Measurements from ENCODE around the gene ZNF674. TPM values are rescaled to one million over a fixed set of nuclear protein-coding genes. Genes with fewer than 3 reads are reported as not detected.
"Not testable (repeated sequence)": the region's sequence is repeated elsewhere in the genome, so short reads cannot be mapped to it uniquely, and the experiment has no call there.

The ZNF674 gene
- total RNA-seq, 2 experiments from 2014 or later: 2.8 to 6.5 TPM

GRCh38 chrX:46488712-46489111 lies 56.5 kb downstream of the ZNF674 start:
- Mint-ChIP-seq H3K4me1 (no peaks in the 10 kb centered on the region), H3K4me3 (no peak overlapping the region), H3K27ac (no peak overlapping the region), H3K27me3 (no peaks in the 10 kb centered on the region), H3K9me3 (ENCODE audit: low read depth) (peaks cover 23% of the 10 kb centered on the region), H3K36me3 (peaks cover 47% of the 10 kb centered on the region)
- ATAC-seq: no peak
- no peak for DNase-seq
- CTCF ChIA-PET: no interaction called here

GRCh38 chrX:46485897-46486296 lies 59.3 kb downstream of the ZNF674 start:
- no peak for ATAC-seq
- CTCF ChIA-PET: no interaction called here
- peaks cover 51% of the 10 kb centered on the region for H3K36me3 Mint-ChIP-seq
- DNase-seq: no peak
- H3K27me3 Mint-ChIP-seq: no peaks in the 10 kb centered on the region
- no peak overlapping the region for H3K27ac Mint-ChIP-seq
- no peak overlapping the region for H3K4me3 Mint-ChIP-seq
- no peaks in the 10 kb centered on the region for H3K4me1 Mint-ChIP-seq
- H3K9me3 Mint-ChIP-seq (ENCODE audit: low read depth): peaks cover 12% of the 10 kb centered on the region

GRCh38 chrX:46478634-46479033 lies 66.6 kb downstream of the ZNF674 start:
- not testable (repeated sequence) for H3K4me1 Mint-ChIP-seq; H3K27me3 Mint-ChIP-seq; H3K27ac Mint-ChIP-seq; DNase-seq; ATAC-seq; H3K9me3 Mint-ChIP-seq (ENCODE audit: low read depth); H3K4me3 Mint-ChIP-seq
- CTCF ChIA-PET: interaction anchor here (0.7 kb wide), 1 partner anchor 908 kb away, joined by 5 read pairs; no protein-coding TSS in a partner anchor
- peaks cover 40% of the 10 kb centered on the region for H3K36me3 Mint-ChIP-seq

GRCh38 chrX:46477435-46477834 lies 67.8 kb downstream of the ZNF674 start:
- DNase-seq: no peak
- CTCF ChIA-PET: no interaction called here
- H3K4me3 Mint-ChIP-seq: no peak overlapping the region
- no peaks in the 10 kb centered on the region for H3K4me1 Mint-ChIP-seq
- no peak for ATAC-seq
- peaks cover 5% of the 10 kb centered on the region for H3K9me3 Mint-ChIP-seq (ENCODE audit: low read depth)
- peaks cover 41% of the 10 kb centered on the region for H3K36me3 Mint-ChIP-seq
- no peaks in the 10 kb centered on the region for H3K27me3 Mint-ChIP-seq
- H3K27ac Mint-ChIP-seq: no peak overlapping the region

GRCh38 chrX:46465203-46465602 lies 80.0 kb downstream of the ZNF674 start:
- DNase-seq (no peak), ATAC-seq (no peak)
- CTCF ChIA-PET: no interaction called here

GRCh38 chrX:46463682-46464081 lies 81.5 kb downstream of the ZNF674 start:
- ATAC-seq (no peak), DNase-seq (no peak)
- Mint-ChIP-seq H3K4me3 (no peak overlapping the region), H3K4me1 (peaks cover 18% of the 10 kb centered on the region), H3K36me3 (peaks cover 43% of the 10 kb centered on the region), H3K27ac (no peak overlapping the region), H3K9me3 (ENCODE audit: low read depth) (peaks cover 4% of the 10 kb centered on the region), H3K27me3 (no peaks in the 10 kb centered on the region)
- CTCF ChIA-PET: no interaction called here

More at GRCh38 chrX:46465203-46465602, 80.0 kb downstream of the ZNF674 start:
- H3K27me3 Mint-ChIP-seq: no peaks in the 10 kb centered on the region
- peaks cover 18% of the 10 kb centered on the region for H3K4me1 Mint-ChIP-seq
- no peak overlapping the region for H3K27ac Mint-ChIP-seq
- H3K9me3 Mint-ChIP-seq (ENCODE audit: low read depth): peaks cover 6% of the 10 kb centered on the region
- no peak overlapping the region for H3K4me3 Mint-ChIP-seq
- H3K36me3 Mint-ChIP-seq: peaks cover 52% of the 10 kb centered on the region

GRCh38 chrX:46461660-46462191 lies 83.5 kb downstream of the ZNF674 start:
- peak overlapping the region; percentile 22 for H3K4me3 Mint-ChIP-seq

GRCh38 chrX:46460801-46461659 lies 84.2 kb downstream of the ZNF674 start:
- CTCF ChIA-PET; H3K9me3 Mint-ChIP-seq (ENCODE audit: low read depth); H3K27me3 Mint-ChIP-seq; H3K4me3 Mint-ChIP-seq; DNase-seq: not testable (repeated sequence)
- peaks cover 21% of the 10 kb centered on the region for H3K4me1 Mint-ChIP-seq
- peak; percentile 20 for ATAC-seq
- H3K36me3 Mint-ChIP-seq: peaks cover 35% of the 10 kb centered on the region
- peak overlapping the region; percentile 79 for H3K27ac Mint-ChIP-seq

More at GRCh38 chrX:46461660-46462191, 83.5 kb downstream of the ZNF674 start:
- CTCF ChIA-PET: no interaction called here
- peaks cover under 1% of the 10 kb centered on the region for H3K9me3 Mint-ChIP-seq (ENCODE audit: low read depth)
- no peaks in the 10 kb centered on the region for H3K27me3 Mint-ChIP-seq
- ATAC-seq (peak; percentile 85), DNase-seq (peak; percentile 48)
- H3K36me3 Mint-ChIP-seq: peaks cover 36% of the 10 kb centered on the region
- H3K4me1 Mint-ChIP-seq: peaks cover 18% of the 10 kb centered on the region
- H3K27ac Mint-ChIP-seq: peak overlapping the region; percentile 79

GRCh38 chrX:46459603-46460002 lies 85.6 kb downstream of the ZNF674 start:
- H3K4me3 Mint-ChIP-seq: no peak overlapping the region
- DNase-seq (no peak), ATAC-seq (no peak)
- CTCF ChIA-PET: no interaction called here
- no peak overlapping the region for H3K27ac Mint-ChIP-seq
- H3K9me3 Mint-ChIP-seq (ENCODE audit: low read depth): no peaks in the 10 kb centered on the region
- H3K27me3 Mint-ChIP-seq: no peaks in the 10 kb centered on the region
- peaks cover 33% of the 10 kb centered on the region for H3K36me3 Mint-ChIP-seq
- H3K4me1 Mint-ChIP-seq: peaks cover 21% of the 10 kb centered on the region

GRCh38 chrX:46456125-46456922 lies 88.9 kb downstream of the ZNF674 start:
- no peak for DNase-seq
- no peaks in the 10 kb centered on the region for H3K9me3 Mint-ChIP-seq (ENCODE audit: low read depth)
- H3K4me1 Mint-ChIP-seq: peaks cover 13% of the 10 kb centered on the region
- no peaks in the 10 kb centered on the region for H3K27me3 Mint-ChIP-seq
- CTCF ChIA-PET: no interaction called here
- H3K4me3 Mint-ChIP-seq: no peak overlapping the region
- ATAC-seq: no peak
- no peak overlapping the region for H3K27ac Mint-ChIP-seq
- peaks cover 35% of the 10 kb centered on the region for H3K36me3 Mint-ChIP-seq

Other genes starting within 250 kb of the ZNF674 start
- gene CHST7, start 28.3 kb upstream of the ZNF674 start, total RNA-seq: 1 to 10 TPM; 4.6 to 5.9 TPM
- 10 to 100 TPM in 1 of 2 experiments, 1 to 10 TPM in 1; 9.1 to 19.0 TPM for gene SLC9A7, start 213.7 kb upstream of the ZNF674 start, total RNA-seq